Suppressor macrophage treated with lipopolysaccharide for 4 hours (primary cell): ENCODE results near the gene AHNAK.
A peak's percentile ranks its signal among the peaks of the same experiment; 100 is the strongest.
"Not testable (repeated sequence)": the region's sequence is repeated elsewhere in the genome, so short reads cannot be mapped to it uniquely, and the experiment has no call there.

ENCODE experiments used
- DNase-seq: peaks from one replicate; pipeline ENCODE4 v3.0.0-alpha.2; 2020

Gene AHNAK

DNA sequence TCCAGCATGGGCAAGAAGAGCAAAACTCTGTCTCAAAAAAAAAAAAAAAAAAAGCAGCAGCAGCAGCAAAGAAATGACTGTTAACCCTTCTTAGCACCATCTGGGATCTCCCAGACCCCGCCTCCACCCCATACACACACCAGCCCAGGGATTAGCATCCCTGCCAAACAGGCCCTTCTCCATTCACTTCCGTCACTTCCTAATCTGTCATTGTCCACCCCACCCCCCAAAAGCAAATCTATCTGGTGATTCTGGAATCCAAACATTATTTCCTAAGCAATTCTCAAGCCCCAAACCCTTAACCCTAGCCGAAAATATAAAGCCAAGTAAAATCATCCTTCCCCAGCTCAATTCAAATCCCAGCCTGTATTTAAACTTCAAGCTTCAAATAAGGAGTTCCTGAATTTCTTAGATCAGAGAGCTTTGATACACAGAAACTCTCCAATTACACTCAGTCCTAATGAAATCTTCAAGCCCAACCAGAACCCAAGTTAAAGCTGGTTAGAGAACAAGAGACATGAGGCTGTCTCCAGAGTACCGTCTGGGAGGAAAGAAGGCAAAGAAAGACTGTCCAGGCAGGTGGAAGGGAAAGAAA is 6.0 kb upstream of the AHNAK start:
- DNase-seq: no peak

DNA sequence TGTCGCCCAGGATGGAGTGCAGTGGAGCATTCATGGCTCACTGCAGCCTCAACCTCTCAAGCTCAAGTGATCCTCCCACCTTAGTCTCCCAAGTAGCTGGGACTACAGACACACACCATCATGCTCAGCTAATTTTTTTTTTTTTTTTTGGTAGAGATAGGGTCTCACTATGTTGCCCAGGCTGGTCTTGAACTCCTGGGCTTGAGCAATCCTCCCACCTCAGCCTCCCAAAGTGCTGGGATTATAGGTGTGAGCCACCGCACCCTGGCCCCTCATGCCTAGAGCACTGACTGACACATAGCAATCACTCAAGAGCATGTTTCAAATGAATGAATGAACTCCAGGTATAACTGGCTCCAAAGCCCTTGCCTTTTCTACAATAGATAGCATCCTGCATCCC is 3.9 kb upstream of the AHNAK start:
- DNase-seq: not testable (repeated sequence)

DNA sequence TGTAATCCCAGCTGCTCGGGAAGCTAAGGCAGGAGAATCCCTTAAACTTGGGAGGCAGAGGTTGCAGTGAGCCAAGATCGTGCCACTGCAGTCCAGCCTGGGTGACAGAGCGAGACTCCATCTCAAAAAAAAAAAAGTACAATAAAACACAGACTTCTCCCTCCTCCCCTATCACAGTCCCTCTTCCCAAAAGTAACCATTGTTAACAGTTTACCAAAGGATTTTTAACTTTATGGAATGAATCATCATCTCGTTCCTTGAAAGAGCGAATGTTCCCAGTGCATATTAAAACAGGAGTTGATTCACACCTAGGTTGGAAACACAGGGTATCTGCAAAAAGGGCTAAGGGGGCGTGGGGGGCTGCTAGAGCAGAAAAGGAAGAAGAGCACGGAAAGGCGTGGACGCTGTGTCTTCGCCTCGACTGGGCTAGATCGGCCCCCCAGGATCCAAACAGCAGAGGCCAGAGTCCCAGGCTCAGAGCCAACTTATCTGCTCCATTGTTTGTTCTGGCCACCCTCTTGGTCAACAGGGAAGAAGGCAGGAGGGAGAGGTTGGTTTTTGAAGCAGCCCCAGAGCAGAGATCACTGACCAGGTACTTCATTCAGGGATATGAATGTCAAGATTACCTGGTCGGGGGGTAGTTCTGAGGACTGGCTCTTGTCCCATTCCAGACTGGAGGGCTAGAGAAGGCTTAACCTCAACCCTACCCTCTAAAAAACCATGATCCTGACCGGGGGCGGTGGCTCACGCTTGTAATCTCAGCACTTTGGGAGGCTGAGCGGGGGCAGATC is 2.1 kb upstream of the AHNAK start:
- no peak for DNase-seq

GRCh38 chr11:62547691-62548281 is 1.2 kb upstream of the AHNAK start:
- no peak for DNase-seq

GRCh38 chr11:62546929-62547625 is 471 bp upstream of the AHNAK start:
- DNase-seq: no peak

DNA sequence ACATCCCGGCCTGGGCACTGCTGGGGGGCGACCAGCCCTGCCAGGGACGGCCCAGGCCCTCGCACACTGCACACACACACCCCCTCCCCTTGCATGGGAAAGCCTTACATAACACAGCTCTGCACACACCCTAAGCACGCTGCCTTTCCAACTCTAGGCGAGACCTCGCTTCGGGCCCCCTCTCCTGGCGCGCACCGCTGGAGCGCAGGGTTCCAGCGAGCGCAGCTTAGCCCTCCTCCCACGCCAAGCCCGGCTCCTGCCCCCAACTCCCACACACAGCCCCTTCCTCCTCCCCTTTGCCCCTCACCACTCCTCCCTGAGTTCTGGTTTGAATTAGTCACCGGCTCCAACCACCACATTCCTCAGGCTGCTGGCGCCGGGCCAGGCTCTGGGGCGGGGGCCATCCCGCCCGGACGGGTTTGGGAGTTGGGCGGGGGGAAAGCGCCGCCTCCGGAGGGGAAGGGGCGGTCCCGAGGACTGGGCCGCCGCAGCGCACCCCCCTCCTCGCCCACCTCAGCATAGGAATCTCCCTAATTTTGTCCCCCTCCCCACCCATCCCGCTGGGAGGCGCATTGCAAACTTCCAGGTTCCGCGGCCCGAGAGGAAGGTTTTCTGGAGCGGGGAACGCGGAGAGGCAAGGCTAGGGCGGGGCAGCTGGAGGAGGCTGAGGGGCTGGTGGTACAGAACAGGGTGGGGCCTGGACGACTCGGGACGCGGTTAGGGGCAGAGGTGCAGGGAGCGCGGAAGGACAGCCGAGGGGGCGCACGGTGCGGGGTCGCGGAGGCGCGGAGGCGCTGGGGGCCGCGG is 966 bp downstream of the AHNAK start:
- DNase-seq: peak; percentile 84

GRCh38 chr11:62544581-62545436 is 1.8 kb downstream of the AHNAK start:
- peak; percentile 62 for DNase-seq

DNA sequence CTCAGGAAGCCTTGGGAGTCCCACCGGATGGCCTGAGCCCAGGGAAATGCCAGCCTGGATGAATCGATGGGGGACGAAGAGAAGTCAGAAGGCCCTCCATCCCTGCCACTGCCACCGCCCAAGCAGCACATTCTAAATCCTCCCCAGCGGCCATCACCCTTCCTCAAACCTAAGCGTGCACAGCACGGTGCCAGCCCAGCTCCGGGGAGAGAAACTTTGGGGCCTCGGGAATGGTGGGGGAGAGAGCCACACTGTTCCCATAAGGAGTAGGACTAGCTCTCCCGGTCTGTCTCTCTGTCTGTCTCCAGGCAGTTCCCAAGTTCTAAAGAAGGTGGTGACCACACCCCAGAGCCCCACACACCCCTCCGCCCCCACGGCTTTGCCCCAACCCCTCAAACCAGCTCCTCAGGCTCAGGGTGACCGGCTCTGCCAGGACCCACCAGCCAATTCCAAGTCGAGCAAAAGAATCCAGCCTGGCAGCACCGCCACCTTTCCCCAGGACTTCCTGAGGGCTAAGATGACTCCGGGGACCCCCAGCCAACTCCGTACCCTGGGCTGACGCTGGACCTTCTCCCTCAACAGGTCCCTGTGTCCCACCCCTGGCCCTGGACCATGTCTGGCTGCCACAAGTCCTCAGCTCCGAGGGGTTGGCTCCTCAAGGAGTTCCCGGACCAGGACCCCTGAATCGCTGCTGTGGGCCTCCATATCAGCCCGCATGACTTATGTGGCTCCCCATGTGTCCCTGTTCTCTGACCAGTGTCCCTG is 2.7 kb downstream of the AHNAK start:
- no peak for DNase-seq

DNA sequence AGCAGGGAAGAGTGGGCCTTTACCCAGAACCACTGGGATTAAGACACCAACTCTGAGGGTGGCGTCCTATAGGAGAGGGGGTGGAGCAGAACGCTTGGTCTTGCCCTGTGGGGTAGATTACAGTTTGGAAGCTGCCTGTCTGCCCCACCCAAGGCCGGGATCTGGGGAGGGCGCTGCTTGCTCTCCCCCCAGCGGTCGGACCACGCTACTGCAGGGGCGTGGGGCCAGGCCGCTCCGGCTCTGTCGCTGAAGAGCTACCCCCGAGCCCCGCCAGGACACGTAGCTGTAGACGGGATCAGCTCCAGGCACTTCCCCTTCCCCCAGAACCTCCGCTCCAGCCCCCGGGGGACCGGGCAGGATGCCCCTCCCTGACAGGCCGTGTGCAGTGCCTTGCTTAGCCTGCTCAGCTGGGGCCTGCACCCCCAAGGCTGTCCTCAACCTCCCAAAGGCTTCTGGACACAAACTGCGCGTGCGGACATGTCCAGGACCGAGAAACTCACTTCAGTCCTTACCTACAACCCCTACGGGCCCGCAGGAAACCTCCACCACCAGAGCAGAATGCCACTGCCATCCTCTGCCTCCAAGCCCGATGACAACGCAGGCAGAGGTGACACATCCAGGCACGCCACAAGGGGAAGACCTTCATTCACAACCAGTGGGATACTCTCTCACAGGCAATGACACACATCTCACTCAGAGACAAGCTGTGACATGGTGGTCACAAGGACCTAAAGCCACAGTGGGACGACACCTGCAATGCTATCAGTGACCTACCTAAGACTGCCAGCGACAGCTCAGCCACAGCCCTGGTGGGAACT is 3.6 kb downstream of the AHNAK start:
- peak; percentile 88 for DNase-seq

GRCh38 chr11:62542111-62542745 is 4.4 kb downstream of the AHNAK start:
- DNase-seq: no peak

DNA sequence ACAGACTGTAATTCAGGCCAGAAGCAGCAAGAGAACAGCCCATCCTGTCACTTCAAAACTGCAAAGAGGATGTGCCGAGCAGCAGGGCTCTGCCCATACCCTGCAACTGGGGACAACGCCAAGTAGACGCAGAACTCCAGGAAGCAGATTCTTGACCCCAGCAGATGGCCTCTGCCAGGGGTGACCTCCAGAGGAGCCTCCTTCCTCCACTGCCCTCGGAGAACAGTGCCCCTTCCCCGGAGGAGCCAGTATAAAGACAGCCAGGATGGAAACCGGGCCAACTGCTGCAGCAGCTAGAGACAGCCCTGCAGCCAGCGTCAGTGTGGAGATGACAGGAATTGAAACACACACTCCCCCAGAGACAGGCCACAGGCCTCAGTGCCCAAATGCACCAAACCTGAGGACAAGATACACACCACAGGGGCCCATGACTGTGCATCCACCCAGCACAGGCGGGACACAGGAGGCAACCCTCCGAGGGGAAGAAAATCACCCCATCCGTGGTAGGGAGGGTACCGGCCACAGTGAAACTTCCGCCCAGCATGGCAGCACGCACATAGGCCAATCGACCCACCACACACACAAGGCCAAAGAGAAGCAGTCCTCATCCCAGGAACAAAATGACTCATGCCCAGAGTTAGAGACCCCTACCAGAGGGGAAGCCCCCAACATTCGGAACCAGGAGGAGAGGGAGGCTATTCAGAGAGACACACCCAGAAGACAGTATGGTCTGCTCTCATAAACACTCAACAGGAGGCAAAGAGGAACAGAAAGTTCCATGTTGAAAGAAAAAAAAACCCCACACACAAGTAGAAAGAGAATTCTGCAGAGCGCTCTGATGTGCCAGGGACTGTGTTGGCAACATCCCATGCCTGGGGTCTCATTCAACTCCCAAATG is 5.6 kb downstream of the AHNAK start:
- peak; percentile 91 for DNase-seq

DNA sequence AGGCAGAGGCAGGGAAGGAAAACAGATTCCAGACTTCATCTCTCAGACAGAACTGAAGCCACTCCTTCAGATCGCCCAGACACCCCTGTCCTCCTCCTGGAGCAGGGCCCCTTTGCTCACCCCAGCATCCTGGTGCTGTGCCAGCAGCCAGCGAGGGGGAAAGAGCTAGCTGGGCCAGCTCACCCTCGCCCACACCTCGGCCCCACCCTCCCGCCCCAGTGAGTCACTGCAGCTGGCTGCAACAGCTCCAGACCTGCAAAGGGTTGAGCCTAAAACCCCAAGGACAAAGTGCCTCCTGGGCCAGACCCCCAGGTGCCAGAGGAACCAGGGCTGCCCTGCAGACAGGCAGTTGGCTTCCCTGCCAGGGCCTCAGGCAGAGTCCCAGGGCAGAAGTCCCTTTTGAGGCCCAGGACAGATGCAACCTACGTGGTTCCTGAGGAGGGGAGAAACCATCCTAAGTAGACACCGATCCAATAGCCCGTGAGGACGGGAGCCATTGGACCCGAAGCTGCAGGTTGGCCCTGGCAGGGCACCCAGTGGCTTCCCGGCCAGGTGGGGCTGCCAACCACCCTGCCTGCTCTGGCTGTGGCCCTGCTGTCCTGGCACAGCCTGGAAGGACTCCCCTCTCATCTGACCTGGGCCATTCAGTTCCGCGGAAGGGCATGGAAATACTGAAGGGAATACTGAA is 7.2 kb downstream of the AHNAK start:
- peak; percentile 72 for DNase-seq

DNA sequence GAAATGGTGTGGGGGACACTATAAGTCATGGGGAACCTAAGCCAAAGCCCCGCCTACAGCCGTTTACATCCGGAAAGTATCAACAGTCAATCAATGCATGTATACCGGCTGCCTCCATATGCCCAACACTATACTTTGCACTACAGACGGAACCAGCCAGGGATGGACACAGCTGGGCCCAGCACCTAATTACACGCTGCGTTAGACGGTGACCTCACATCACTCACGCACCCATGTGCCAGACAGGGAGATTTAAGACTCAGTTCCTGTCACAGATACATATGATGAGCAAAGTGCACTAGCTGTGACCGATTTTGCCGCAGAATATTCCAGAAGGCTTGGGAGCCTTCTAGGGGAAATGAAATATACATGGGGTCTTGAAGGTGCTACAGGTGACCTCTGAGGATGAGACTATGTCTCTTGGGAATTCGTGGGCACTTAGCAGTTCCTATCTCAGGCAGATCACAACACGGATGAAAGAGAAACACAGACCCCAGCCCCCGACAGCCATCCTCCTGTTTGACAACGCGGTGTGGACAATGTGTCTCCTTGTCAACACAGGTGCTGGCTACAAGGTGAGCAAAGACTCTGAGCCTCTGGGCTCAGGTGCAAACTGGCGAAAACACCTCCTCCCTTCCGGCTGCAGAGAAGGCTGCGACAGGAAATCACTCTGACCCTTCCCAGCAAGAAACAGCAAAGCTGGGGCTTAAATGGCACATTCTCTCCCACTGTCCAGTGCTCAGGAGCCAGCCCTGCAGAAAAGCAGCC is 8.0 kb downstream of the AHNAK start:
- no peak for DNase-seq

- DNase-seq: no peak
These were observed 10.2 kb downstream of the AHNAK start for GRCh38 chr11:62536301-62536957.

DNA sequence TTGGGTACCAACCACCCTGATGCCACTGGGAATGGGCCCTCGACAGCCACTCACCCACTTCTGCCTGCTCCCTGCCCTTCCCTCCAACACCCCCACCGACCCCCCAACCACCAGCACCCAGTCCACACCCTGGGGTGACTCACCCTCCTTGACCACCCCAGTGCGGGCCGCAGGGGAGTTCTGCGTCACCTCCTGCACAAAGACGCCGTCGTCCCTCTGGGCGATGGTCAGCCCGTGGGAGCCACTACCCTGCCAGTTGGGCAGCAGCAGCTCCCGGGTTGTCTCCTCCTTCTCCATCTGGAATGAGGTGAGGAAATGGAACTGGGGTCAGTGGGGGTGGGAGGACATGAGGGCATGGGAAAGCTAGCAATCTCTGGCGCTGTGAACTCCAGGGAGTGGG is 10.8 kb downstream of the AHNAK start:
- DNase-seq: no peak

GRCh38 chr11:62534779-62535545 is 11.6 kb downstream of the AHNAK start:
- no peak for DNase-seq
